ENCODE measurements around the gene TMEM61.

Gene TMEM61

GRCh38 chr1:54996869-54997710, 16.7 kb downstream of the TMEM61 start:
- Histone ChIP-seq H3K36me3 (ENCODE audit: control insufficient read depth, insufficient read depth, low read length) (no peaks in the 10 kb centered on the region), H3K27me3 (ENCODE audit: control insufficient read depth, insufficient read depth, low read length) (peaks cover 58% of the 10 kb centered on the region), H3K4me1 (ENCODE audit: control insufficient read depth, insufficient read depth, low read length) (peaks cover 11% of the 10 kb centered on the region), H3K4me3 (ENCODE audit: low read depth, low read length) (peak overlapping the region; percentile 54), H3K9me3 (ENCODE audit: control insufficient read depth, insufficient read depth, low read length) (no peaks in the 10 kb centered on the region), H3K9ac (ENCODE audit: low read depth, low read length) (no peak overlapping the region)

GRCh38 chr1:54997711-54997986, 17.2 kb downstream of the TMEM61 start:
- peak overlapping the region; percentile 54 for H3K4me3 ChIP-seq (ENCODE audit: low read depth, low read length)

GRCh38 chr1:54998100-54998499, 17.7 kb downstream of the TMEM61 start:
- peaks cover 11% of the 10 kb centered on the region for H3K4me1 ChIP-seq (ENCODE audit: control insufficient read depth, insufficient read depth, low read length)
- no peak overlapping the region for H3K4me3 ChIP-seq (ENCODE audit: low read depth, low read length)
- peaks cover 67% of the 10 kb centered on the region for H3K27me3 ChIP-seq (ENCODE audit: control insufficient read depth, insufficient read depth, low read length)
- H3K9me3 ChIP-seq (ENCODE audit: control insufficient read depth, insufficient read depth, low read length): no peaks in the 10 kb centered on the region
- H3K36me3 ChIP-seq (ENCODE audit: control insufficient read depth, insufficient read depth, low read length): no peaks in the 10 kb centered on the region
- H3K9ac ChIP-seq (ENCODE audit: low read depth, low read length): no peak overlapping the region

More at GRCh38 chr1:54997711-54997986, 17.2 kb downstream of the TMEM61 start:
- Histone ChIP-seq H3K36me3 (ENCODE audit: control insufficient read depth, insufficient read depth, low read length) (no peaks in the 10 kb centered on the region), H3K9ac (ENCODE audit: low read depth, low read length) (no peak overlapping the region), H3K9me3 (ENCODE audit: control insufficient read depth, insufficient read depth, low read length) (no peaks in the 10 kb centered on the region), H3K27me3 (ENCODE audit: control insufficient read depth, insufficient read depth, low read length) (peaks cover 64% of the 10 kb centered on the region), H3K4me1 (ENCODE audit: control insufficient read depth, insufficient read depth, low read length) (peaks cover 11% of the 10 kb centered on the region)

- no peak within 1 kb of the TSS for H3K4me3 ChIP-seq (ENCODE audit: low read depth, low read length)
Measured at GRCh38 chr1:54998677-54999076, 18.2 kb downstream of the TMEM61 start, which contains the start of gene BSND. TSS of gene BSND (plus strand) at chr1:54998933. CDS start at chr1:54999187, 254 bp downstream.

GRCh38 chr1:55000110-55001085, 20.0 kb downstream of the TMEM61 start:
- H3K36me3 ChIP-seq (ENCODE audit: control insufficient read depth, insufficient read depth, low read length): no peaks in the 10 kb centered on the region
- no peak overlapping the region for H3K9ac ChIP-seq (ENCODE audit: low read depth, low read length)
- no peak overlapping the region for H3K4me3 ChIP-seq (ENCODE audit: low read depth, low read length)
- H3K4me1 ChIP-seq (ENCODE audit: control insufficient read depth, insufficient read depth, low read length): peaks cover 5% of the 10 kb centered on the region
- H3K27me3 ChIP-seq (ENCODE audit: control insufficient read depth, insufficient read depth, low read length): peaks cover 63% of the 10 kb centered on the region
- H3K9me3 ChIP-seq (ENCODE audit: control insufficient read depth, insufficient read depth, low read length): no peaks in the 10 kb centered on the region

More at GRCh38 chr1:54998677-54999076, 18.2 kb downstream of the TMEM61 start, which contains the start of gene BSND:
- Histone ChIP-seq H3K4me1 (ENCODE audit: control insufficient read depth, insufficient read depth, low read length) (peaks cover 11% of the 10 kb centered on the region), H3K9ac (ENCODE audit: low read depth, low read length) (no peak within 1 kb of the TSS), H3K27me3 (ENCODE audit: control insufficient read depth, insufficient read depth, low read length) (peaks cover 67% of the 10 kb centered on the region), H3K9me3 (ENCODE audit: control insufficient read depth, insufficient read depth, low read length) (no peaks in the 10 kb centered on the region), H3K36me3 (ENCODE audit: control insufficient read depth, insufficient read depth, low read length) (no peaks in the 10 kb centered on the region)

GRCh38 chr1:55001311-55001710, 20.9 kb downstream of the TMEM61 start:
- Histone ChIP-seq H3K9ac (ENCODE audit: low read depth, low read length) (no peak overlapping the region), H3K4me1 (ENCODE audit: control insufficient read depth, insufficient read depth, low read length) (peaks cover 5% of the 10 kb centered on the region), H3K4me3 (ENCODE audit: low read depth, low read length) (no peak overlapping the region), H3K9me3 (ENCODE audit: control insufficient read depth, insufficient read depth, low read length) (no peaks in the 10 kb centered on the region), H3K27me3 (ENCODE audit: control insufficient read depth, insufficient read depth, low read length) (peaks cover 59% of the 10 kb centered on the region), H3K36me3 (ENCODE audit: control insufficient read depth, insufficient read depth, low read length) (no peaks in the 10 kb centered on the region)

GRCh38 chr1:55002686-55003085, 22.3 kb downstream of the TMEM61 start:
- Histone ChIP-seq H3K9ac (ENCODE audit: low read depth, low read length) (no peak overlapping the region), H3K27me3 (ENCODE audit: control insufficient read depth, insufficient read depth, low read length) (peaks cover 49% of the 10 kb centered on the region)

GRCh38 chr1:55005351-55006140, 25.1 kb downstream of the TMEM61 start:
- no peak overlapping the region for H3K9ac ChIP-seq (ENCODE audit: low read depth, low read length)

More at GRCh38 chr1:55002686-55003085, 22.3 kb downstream of the TMEM61 start:
- Histone ChIP-seq H3K9me3 (ENCODE audit: control insufficient read depth, insufficient read depth, low read length) (no peaks in the 10 kb centered on the region), H3K4me1 (ENCODE audit: control insufficient read depth, insufficient read depth, low read length) (peaks cover 2% of the 10 kb centered on the region), H3K4me3 (ENCODE audit: low read depth, low read length) (no peak overlapping the region), H3K36me3 (ENCODE audit: control insufficient read depth, insufficient read depth, low read length) (no peaks in the 10 kb centered on the region)

GRCh38 chr1:55006931-55007330, 26.5 kb downstream of the TMEM61 start:
- H3K4me3 ChIP-seq (ENCODE audit: low read depth, low read length): no peak overlapping the region
- H3K9me3 ChIP-seq (ENCODE audit: control insufficient read depth, insufficient read depth, low read length): peaks cover 5% of the 10 kb centered on the region
- peaks cover 11% of the 10 kb centered on the region for H3K27me3 ChIP-seq (ENCODE audit: control insufficient read depth, insufficient read depth, low read length)
- peaks cover 10% of the 10 kb centered on the region for H3K4me1 ChIP-seq (ENCODE audit: control insufficient read depth, insufficient read depth, low read length)
- H3K9ac ChIP-seq (ENCODE audit: low read depth, low read length): no peak overlapping the region
- peaks cover 4% of the 10 kb centered on the region for H3K36me3 ChIP-seq (ENCODE audit: control insufficient read depth, insufficient read depth, low read length)

More at GRCh38 chr1:55005351-55006140, 25.1 kb downstream of the TMEM61 start:
- peaks cover 24% of the 10 kb centered on the region for H3K27me3 ChIP-seq (ENCODE audit: control insufficient read depth, insufficient read depth, low read length)
- peaks cover 5% of the 10 kb centered on the region for H3K9me3 ChIP-seq (ENCODE audit: control insufficient read depth, insufficient read depth, low read length)
- peaks cover 2% of the 10 kb centered on the region for H3K4me1 ChIP-seq (ENCODE audit: control insufficient read depth, insufficient read depth, low read length)
- H3K36me3 ChIP-seq (ENCODE audit: control insufficient read depth, insufficient read depth, low read length): peaks cover 4% of the 10 kb centered on the region
- H3K4me3 ChIP-seq (ENCODE audit: low read depth, low read length): no peak overlapping the region

- Histone ChIP-seq H3K4me1 (ENCODE audit: control insufficient read depth, insufficient read depth, low read length) (peaks cover 10% of the 10 kb centered on the region), H3K4me3 (ENCODE audit: low read depth, low read length) (no peak overlapping the region), H3K36me3 (ENCODE audit: control insufficient read depth, insufficient read depth, low read length) (peaks cover 4% of the 10 kb centered on the region), H3K27me3 (ENCODE audit: control insufficient read depth, insufficient read depth, low read length) (peaks cover 4% of the 10 kb centered on the region), H3K9me3 (ENCODE audit: control insufficient read depth, insufficient read depth, low read length) (peaks cover 5% of the 10 kb centered on the region), H3K9ac (ENCODE audit: low read depth, low read length) (no peak overlapping the region)
Measured at GRCh38 chr1:55007625-55008024, 27.2 kb downstream of the TMEM61 start.

Measured in iPS-15b (cell line).